HG02571 (cell line): ENCODE measurements around the gene CD276.
"Not testable (repeated sequence)": the region's sequence is repeated elsewhere in the genome, so short reads cannot be mapped to it uniquely, and the experiment has no call there.

Experiments used
- ATAC-seq: cut with Tn5 transposase; IDR thresholded peaks from one replicate; pipeline ENCODE4 v1.9.1; 2021; ENCODE audit warnings: mild to moderate bottlenecking, moderate library complexity; ENCODE audit not compliant: unreplicated experiment

Gene CD276

GRCh38 chr15:73709686-73710085 is 25.5 kb downstream of the CD276 start:
- no peak for ATAC-seq

GRCh38 chr15:73710321-73710720 is 26.1 kb downstream of the CD276 start:
- no peak for ATAC-seq

GRCh38 chr15:73711526-73711925 is 27.3 kb downstream of the CD276 start:
- ATAC-seq, result no peak

GRCh38 chr15:73712107-73712506 is 27.9 kb downstream of the CD276 start:
- no peak for ATAC-seq

- no peak for ATAC-seq
These were observed 30.6 kb downstream of the CD276 start for GRCh38 chr15:73714695-73715301.

- ATAC-seq, result no peak
These were observed 31.2 kb downstream of the CD276 start for GRCh38 chr15:73715417-73715816.

GRCh38 chr15:73716417-73716816 is 32.2 kb downstream of the CD276 start:
- no peak for ATAC-seq

GRCh38 chr15:73717206-73717605 is 33.0 kb downstream of the CD276 start:
- no peak for ATAC-seq

GRCh38 chr15:73717802-73718201 is 33.6 kb downstream of the CD276 start:
- ATAC-seq, result no peak

GRCh38 chr15:73718694-73719093 is 34.5 kb downstream of the CD276 start:
- ATAC-seq, result no peak

- no peak for ATAC-seq
These were observed 38.2 kb downstream of the CD276 start for GRCh38 chr15:73722425-73722824.

- no peak for ATAC-seq
These were observed 39.0 kb downstream of the CD276 start for GRCh38 chr15:73723191-73723590.

- no peak for ATAC-seq
These were observed 40.0 kb downstream of the CD276 start for GRCh38 chr15:73724212-73724611.

GRCh38 chr15:73727330-73727976 is 43.3 kb downstream of the CD276 start:
- no peak for ATAC-seq

- not testable (repeated sequence) for ATAC-seq
These were observed 47.9 kb downstream of the CD276 start for GRCh38 chr15:73732051-73732450.

- no peak for ATAC-seq
These were observed 48.7 kb downstream of the CD276 start for GRCh38 chr15:73732930-73733329.

GRCh38 chr15:73737535-73737934 is 53.4 kb downstream of the CD276 start:
- ATAC-seq, result no peak

- no peak for ATAC-seq
These were observed 56.2 kb downstream of the CD276 start for GRCh38 chr15:73740152-73741048.

GRCh38 chr15:73741321-73741836 is 57.2 kb downstream of the CD276 start:
- ATAC-seq, result no peak

- ATAC-seq, result no peak
These were observed 60.1 kb downstream of the CD276 start for GRCh38 chr15:73744293-73744692.

- ATAC-seq, result no peak
These were observed 60.9 kb downstream of the CD276 start for GRCh38 chr15:73745073-73745472.

- no peak for ATAC-seq
These were observed 62.1 kb downstream of the CD276 start for GRCh38 chr15:73746261-73746660.
